ENCODE data around the gene HES4. TPM values are rescaled to one million over a fixed set of nuclear protein-coding genes. Genes with fewer than 3 reads are reported as not detected.

Gene HES4
- total and polyA plus RNA-seq, 10 of the 15 experiments (the other 5 are each of a cell fraction or from before 2014, with no cell fraction given): 0.44 to 1.7 (median 0.85) TPM; not detected in 5

GRCh38 chr1:1042835-1043234, 42.9 kb upstream of the HES4 start:
- Histone ChIP-seq H3K27ac (ENCODE audit: control insufficient read depth, insufficient read depth) (no peak overlapping the region), H3K27me3 (replicated peaks in 1 of 2; ENCODE audit: control insufficient read depth in 2 of 2, insufficient read depth in 2 of 2, low read length in 1 of 2) (no peaks in the 10 kb centered on the region), H3K36me3 (ENCODE audit: control insufficient read depth in 2 of 2, insufficient read depth in 2 of 2, low read length in 1 of 2) (peaks cover 0 to 20% of the 10 kb centered on the region in 2 experiments; a peak in 3 of 4 replicates), H4K20me1 (ENCODE audit: control insufficient read depth, insufficient read depth) (no peaks in the 10 kb centered on the region), H3K4me3 (no peak overlapping the region), H3K4me1 (ENCODE audit: control insufficient read depth, insufficient read depth, low read length) (peaks cover 25% of the 10 kb centered on the region), H3K79me2 (ENCODE audit: control insufficient read depth, insufficient read depth, low read length) (no peaks in the 10 kb centered on the region), H3K4me2 (ENCODE audit: control insufficient read depth, insufficient read depth) (no peak overlapping the region), H3K9ac (ENCODE audit: control insufficient read depth, insufficient read depth, low read length) (no peak overlapping the region), H3K9me3 (replicated peaks; ENCODE audit: control insufficient read depth, insufficient read depth, low read length) (no peaks in the 10 kb centered on the region), H2AFZ (ENCODE audit: control insufficient read depth, low read depth, low read length) (no peak overlapping the region)
- no TSS peak for BruUV-seq (replicated peaks)
- WGBS (ENCODE audit: insufficient coverage, insufficient replicate concordance, low lambda C conversion rate, missing lambda C conversion rate): 97% methylated on average over 10 of the region's 10 CpGs
- no peak for FAIRE-seq
- no peak for DNase-seq (ENCODE audit: low read depth, low spot score)
- intact Hi-C loops (cut with micrococcal nuclease; ENCODE audit: unreplicated experiment): no loop called here
- RAD21 ChIA-PET (ENCODE audit: unreplicated experiment): no interaction called here
- TF ChIP-seq JUND (IDR thresholded peaks at IDR 0.05; ENCODE audit: low read depth, low read length) (no peak), SPI1 (IDR thresholded peaks at IDR 0.05; ENCODE audit: borderline replicate concordance, insufficient read depth, low read depth, low read length) (no peak), TCF3 (IDR thresholded peaks at IDR 0.05; ENCODE audit: borderline replicate concordance, insufficient read depth, low read depth, low read length) (no peak), SUPT20H (IDR thresholded peaks at IDR 0.05; ENCODE audit: borderline replicate concordance, control insufficient read depth, low read depth, low read length) (no peak), YY1 (IDR thresholded peaks at IDR 0.05; ENCODE audit: low read depth, low read length) (no peak), HSF1 (IDR thresholded peaks at IDR 0.05; ENCODE audit: low read depth, low read length) (no peak), SIX5 (IDR thresholded peaks at IDR 0.05; ENCODE audit: low read depth, low read length, severe bottlenecking) (no peak), GABPA (IDR thresholded peaks at IDR 0.05; ENCODE audit: low read depth) (no peak), WRNIP1 (IDR thresholded peaks at IDR 0.05; ENCODE audit: borderline replicate concordance, low read depth, low read length) (no peak), POLR2A (IDR thresholded peaks at IDR 0.05; ENCODE audit: low read depth, low read length) (no peak), MLLT1 (IDR thresholded peaks at IDR 0.05) (no peak), ATF2 (IDR thresholded peaks at IDR 0.05; ENCODE audit: low read length) (no peak)
- SMC1A ChIA-PET (ENCODE audit: uncharacterized antibody, unreplicated experiment): no interaction called here
- CTCF ChIA-PET: no interaction called here
- ATAC-seq: no peak
- in situ Hi-C loops (cut with MboI): no loop called here
- POLR2A ChIA-PET: no interaction called here

All from GM12878 (cell line).